Activated CD4-positive, alpha-beta T cell treated with anti-CD3 and anti-CD28 coated beads for 24 hours (primary cell): ENCODE results near the gene DCXR.

Source experiments
- DNase-seq, 2 donors: peaks; one replicate each; pipeline ENCODE4 v3.0.0-alpha.2; 2020; ENCODE audit warnings: low read depth in 2 of 2

DCXR gene

GRCh38 chr17:82055023-82055964, 17.8 kb upstream of the DCXR start:
- no peak for DNase-seq

GRCh38 chr17:82054351-82055022, 17.0 kb upstream of the DCXR start:
- DNase-seq, result no peak

GRCh38 chr17:82053556-82054263, 16.2 kb upstream of the DCXR start:
- no peak for DNase-seq

GRCh38 chr17:82053130-82053529, 15.6 kb upstream of the DCXR start:
- DNase-seq, result no peak

GRCh38 chr17:82052638-82053059, 15.2 kb upstream of the DCXR start:
- DNase-seq, result no peak

GRCh38 chr17:82051776-82052637, 14.5 kb upstream of the DCXR start, which contains the start of the genes GPS1 and RFNG:
TSS of gene GPS1 (plus strand) at chr17:82051898. CDS start at chr17:82051932, 34 bp downstream.
TSS of gene RFNG (minus strand) at chr17:82051811. CDS start at chr17:82051766, 45 bp downstream.
- peak; percentile 70 to 82 for DNase-seq

- no peak for DNase-seq
These were observed 13.5 kb upstream of the DCXR start for GRCh38 chr17:82050761-82051641.

- no peak for DNase-seq
These were observed 12.8 kb upstream of the DCXR start for GRCh38 chr17:82050152-82050760.

GRCh38 chr17:82049521-82049971, 12.0 kb upstream of the DCXR start:
- no peak for DNase-seq

GRCh38 chr17:82049106-82049505, 11.6 kb upstream of the DCXR start:
- DNase-seq, result no peak

- no peak for DNase-seq
These were observed 11.1 kb upstream of the DCXR start for GRCh38 chr17:82048571-82048971.

GRCh38 chr17:82047914-82048570, 10.5 kb upstream of the DCXR start:
- no peak for DNase-seq

- no peak for DNase-seq
These were observed 9.9 kb upstream of the DCXR start for GRCh38 chr17:82047379-82047778.

GRCh38 chr17:82046903-82047302, 9.4 kb upstream of the DCXR start:
- no peak for DNase-seq

- DNase-seq, result no peak
These were observed 8.5 kb upstream of the DCXR start for GRCh38 chr17:82045936-82046484.

GRCh38 chr17:82043507-82043906, 6.0 kb upstream of the DCXR start:
- DNase-seq, result no peak

GRCh38 chr17:82042649-82043048, 5.2 kb upstream of the DCXR start:
- no peak for DNase-seq

- DNase-seq, result no peak
These were observed 3.8 kb upstream of the DCXR start for GRCh38 chr17:82041144-82041814.
